CD4-positive, alpha-beta memory T cell (primary cell): ENCODE results near the gene WDR59. TPM values are rescaled to one million over a fixed set of nuclear protein-coding genes. Genes with fewer than 3 reads are reported as not detected.
A peak's percentile ranks its signal among the peaks of the same experiment; 100 is the strongest.
"Not testable (repeated sequence)": the region's sequence is repeated elsewhere in the genome, so short reads cannot be mapped to it uniquely, and the experiment has no call there.

Source experiments
- CTCF ChIA-PET: fragments of 350-600 bp; sonication (Branson Sonifier 250); formaldehyde crosslinking; loops from one replicate; lab custom pipeline; 2021; ENCODE audit warnings: inconsistent platforms; ENCODE audit not compliant: partially characterized antibody; lab: Charles Lee
- POLR2A ChIA-PET: fragments of 350-600 bp; sonication (Branson Sonifier 250); formaldehyde crosslinking; loops from one replicate; lab custom pipeline; 2021; ENCODE audit not compliant: partially characterized antibody; lab: Charles Lee
- DNase-seq, 5 donors: peaks; one replicate each; pipeline versions ENCODE4 v3.0.0 to v3.0.0-alpha.2; 2020 to 2022; ENCODE audit warnings: mixed read lengths in 1 of 5
- H3K27ac ChIP-seq: one replicate; pipeline ENCODE4 v1.7.0; 2013; ENCODE audit warnings: low read depth, low read length
- H3K27me3 ChIP-seq: 2 replicates; pipeline ENCODE4 v1.7.0; 2013; ENCODE audit warnings: mild to moderate bottlenecking, low read length, moderate library complexity; ENCODE audit not compliant: insufficient read depth
- H3K36me3 ChIP-seq: 2 replicates; pipeline ENCODE4 v1.7.0; 2013; ENCODE audit warnings: mild to moderate bottlenecking, low read length, moderate library complexity; ENCODE audit not compliant: insufficient read depth
- H3K4me1 ChIP-seq: 2 replicates; pipeline ENCODE4 v1.7.0; 2013; ENCODE audit warnings: mild to moderate bottlenecking, low read length, moderate library complexity; ENCODE audit not compliant: insufficient read depth
- H3K4me3 ChIP-seq, 2 donors: one replicate each; pipeline ENCODE4 v1.7.0; 2013; ENCODE audit warnings: low read length in 2 of 2, mild to moderate bottlenecking in 1 of 2
- H3K9me3 ChIP-seq, 2 donors: one replicate each; pipeline ENCODE4 v1.7.0; 2013; ENCODE audit warnings: low read length in 2 of 2, control low read depth in 1 of 2; ENCODE audit not compliant: control insufficient read depth in 1 of 2
- H3K27ac Mint-ChIP-seq, 7 donors: one replicate each; pipeline ENCODE4 v1.8.0; 2020 to 2021; ENCODE audit warnings: mixed read lengths in 7 of 7, mild to moderate bottlenecking in 6 of 7, inconsistent platforms in 3 of 7, moderate library complexity in 3 of 7
- H3K27me3 Mint-ChIP-seq, 2 donors: one replicate each; pipeline ENCODE4 v1.8.0; 2020 to 2021; ENCODE audit warnings: mixed read lengths in 2 of 2
- H3K36me3 Mint-ChIP-seq, 2 donors: one replicate each; pipeline ENCODE4 v1.8.0; 2020 to 2021; ENCODE audit warnings: mixed read lengths in 2 of 2, inconsistent platforms in 1 of 2, mild to moderate bottlenecking in 1 of 2
- H3K4me1 Mint-ChIP-seq, 4 donors: one replicate each; pipeline ENCODE4 v1.8.0; 2020 to 2021; ENCODE audit warnings: mixed read lengths in 4 of 4, mild to moderate bottlenecking in 1 of 4
- H3K4me3 Mint-ChIP-seq, 8 donors: one replicate each; pipeline ENCODE4 v1.8.0; 2020 to 2021; ENCODE audit warnings: mixed read lengths in 8 of 8, mild to moderate bottlenecking in 7 of 8, moderate library complexity in 6 of 8, inconsistent platforms in 3 of 8
- H3K9me3 Mint-ChIP-seq, 8 donors: one replicate each; pipeline ENCODE4 v1.8.0; 2020 to 2021; ENCODE audit warnings: mixed read lengths in 8 of 8, mild to moderate bottlenecking in 5 of 8, inconsistent platforms in 3 of 8, moderate library complexity in 1 of 8
- intact Hi-C: fragments of 100-400 bp; cut with micrococcal nuclease; formaldehyde crosslinking; loops from one replicate; pipeline ENCODE4 v1.15.1; 2023
- polyA plus RNA-seq, 2 donors: library from polyadenylated mRNA; unstranded; fragments of 300-500 nt; fragmentation: Illumina TruSeq; gene quantifications; one replicate each; pipeline ENCODE4 v1.2.3, GENCODE V29; 2021
- total RNA-seq, 2 experiments: library from RNA; stranded (reverse); gene quantifications; one replicate each; pipeline ENCODE4 v1.2.3, GENCODE V29; 2021

The WDR59 gene
- total and polyA plus RNA-seq, 4 experiments from 2014 or later, result 11.0 to 127 (median 68.2) TPM

DNA sequence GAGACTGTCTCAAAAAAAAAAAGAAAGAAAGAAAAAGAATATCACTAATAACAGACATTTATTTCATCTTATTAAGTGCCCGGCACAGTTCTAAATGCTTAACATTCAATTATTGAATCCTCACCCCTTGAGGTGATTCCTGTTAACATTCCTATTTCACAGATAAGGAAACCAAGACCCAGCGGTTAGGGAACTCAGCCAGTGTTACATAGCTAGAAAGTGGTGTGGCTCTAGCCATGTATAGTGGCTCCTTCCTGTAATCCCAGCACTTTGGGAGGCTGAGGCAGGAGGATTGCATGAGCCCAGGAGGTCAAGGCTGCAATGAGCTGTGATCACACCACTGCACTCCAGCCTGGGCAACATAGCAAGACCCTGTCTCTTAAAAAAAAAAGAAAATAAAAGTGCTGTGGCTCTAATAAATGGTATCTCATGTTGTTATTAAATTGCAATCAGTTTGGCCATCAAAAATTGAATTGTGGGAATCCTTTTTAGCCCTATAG lies 42.0 kb upstream of the WDR59 start:
- ChIA-PET CTCF (interaction anchor here (1.1 kb wide), 1 partner anchor 13 kb away, joined by 4 read pairs; no protein-coding TSS in a partner anchor), POLR2A (no interaction called here)
- Histone ChIP-seq H3K4me3 (no peak overlapping the region), H3K27ac (no peak overlapping the region), H3K4me1 (peaks cover 7% of the 10 kb centered on the region), H3K36me3 (no peaks in the 10 kb centered on the region), H3K9me3 (no peaks in the 10 kb centered on the region), H3K27me3 (no peaks in the 10 kb centered on the region)
- peaks cover 0 to 5% (median 2%) of the 10 kb centered on the region in 8 donors for H3K9me3 Mint-ChIP-seq
- peak overlapping the region in 1 of 7 donors; percentile 4 for H3K27ac Mint-ChIP-seq
- H3K27me3 Mint-ChIP-seq, result no peaks in the 10 kb centered on the region
- peaks cover 1 to 8% of the 10 kb centered on the region in 2 donors for H3K36me3 Mint-ChIP-seq
- intact Hi-C loops, result no loop called here
- DNase-seq, result no peak
- no peak overlapping the region for H3K4me3 Mint-ChIP-seq
- H3K4me1 Mint-ChIP-seq, result peaks cover 8 to 14% (median 13%) of the 10 kb centered on the region in 4 donors

DNA sequence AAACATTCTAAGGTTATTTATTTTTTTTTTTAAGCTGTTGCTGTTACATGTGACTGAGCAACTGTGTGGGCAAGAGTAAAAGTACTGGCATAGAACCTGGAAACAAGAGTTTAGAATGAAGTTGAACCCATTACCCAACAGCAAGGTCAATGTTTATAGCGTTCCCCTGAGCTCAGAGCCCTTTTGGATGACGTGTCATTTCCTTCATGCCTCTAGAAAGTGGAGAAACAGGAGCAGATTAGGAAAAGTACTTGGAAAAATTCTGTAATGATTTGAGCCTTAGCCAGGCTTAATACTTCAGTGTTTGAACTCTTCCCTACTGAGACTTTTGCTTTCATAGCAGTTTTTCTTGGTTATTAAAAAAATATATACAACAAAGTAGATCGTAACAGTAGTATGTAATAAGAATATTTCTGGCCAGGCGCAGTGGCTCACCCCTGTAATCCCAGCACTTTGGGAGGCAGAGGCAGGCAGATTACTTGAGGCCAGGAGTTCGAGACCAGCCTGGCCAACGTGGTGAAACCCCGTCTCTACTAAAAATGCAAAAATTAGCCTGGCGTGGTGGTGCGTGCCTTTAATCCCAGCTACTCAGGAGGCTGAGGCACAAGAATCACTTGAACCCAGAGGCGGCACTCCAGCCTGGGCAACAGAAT lies 41.4 kb upstream of the WDR59 start:
- H3K36me3 Mint-ChIP-seq, result peaks cover 6 to 13% of the 10 kb centered on the region in 2 donors
- CTCF ChIA-PET, result interaction anchor here (0.6 to 1.1 kb wide), 3 partner anchors 12 to 619 kb away, joined by 3 to 4 read pairs (median 3); no protein-coding TSS in a partner anchor
- not testable (repeated sequence) for H3K27ac Mint-ChIP-seq

DNA sequence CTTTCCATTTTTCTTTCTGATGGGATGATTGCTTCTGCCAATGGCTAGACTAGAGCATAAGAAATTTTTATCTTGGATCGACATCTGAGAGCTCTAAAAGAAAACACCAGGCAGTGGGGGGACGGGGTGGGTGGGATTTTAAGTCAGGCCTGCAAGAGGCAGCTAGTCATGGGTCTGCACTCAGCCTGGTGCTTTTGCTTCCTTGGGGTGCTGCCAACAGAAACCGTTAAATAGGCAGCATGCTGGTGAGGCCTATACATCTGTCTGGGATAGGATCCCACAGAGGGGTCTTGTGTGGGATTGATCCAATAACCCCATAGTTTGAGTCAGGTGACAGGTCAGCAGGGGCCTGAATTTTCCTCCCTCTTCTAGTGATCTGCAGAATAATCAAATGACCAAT lies 40.8 kb upstream of the WDR59 start:
- Mint-ChIP-seq H3K36me3 (peaks cover 8 to 16% of the 10 kb centered on the region in 2 donors), H3K9me3 (peaks cover 2 to 17% (median 12%) of the 10 kb centered on the region in 8 donors), H3K27ac (peak overlapping the region in 2 of 7 donors; percentile 5 to 24), H3K4me1 (peaks cover 8 to 14% (median 13%) of the 10 kb centered on the region in 4 donors), H3K27me3 (no peaks in the 10 kb centered on the region), H3K4me3 (no peak overlapping the region)
- POLR2A ChIA-PET, result no interaction called here
- no peak overlapping the region for H3K27ac ChIP-seq
- intact Hi-C loops, result no loop called here
- CTCF ChIA-PET, result interaction anchor here (1.0 to 1.1 kb wide), 2 partner anchors 13 to 20 kb away, joined by 3 read pairs; no protein-coding TSS in a partner anchor
- no peaks in the 10 kb centered on the region for H3K27me3 ChIP-seq
- DNase-seq, result no peak
- peaks cover 7% of the 10 kb centered on the region for H3K4me1 ChIP-seq
- H3K9me3 ChIP-seq, result peaks cover 0 to 2% of the 10 kb centered on the region in 2 donors
- H3K4me3 ChIP-seq, result no peak overlapping the region
- H3K36me3 ChIP-seq, result no peaks in the 10 kb centered on the region

More for the DNA sequence above, 41.4 kb upstream of the WDR59 start:
- H3K4me1 ChIP-seq, H3K4me3 Mint-ChIP-seq, H3K27ac ChIP-seq, H3K27me3 Mint-ChIP-seq, intact Hi-C loops, POLR2A ChIA-PET, H3K9me3 ChIP-seq, H3K4me3 ChIP-seq, DNase-seq, H3K36me3 ChIP-seq, H3K27me3 ChIP-seq: not testable (repeated sequence)
- H3K4me1 Mint-ChIP-seq, result peaks cover 8 to 14% (median 13%) of the 10 kb centered on the region in 4 donors
- H3K9me3 Mint-ChIP-seq, result peaks cover under 1 to 10% (median 7%) of the 10 kb centered on the region in 8 donors

DNA sequence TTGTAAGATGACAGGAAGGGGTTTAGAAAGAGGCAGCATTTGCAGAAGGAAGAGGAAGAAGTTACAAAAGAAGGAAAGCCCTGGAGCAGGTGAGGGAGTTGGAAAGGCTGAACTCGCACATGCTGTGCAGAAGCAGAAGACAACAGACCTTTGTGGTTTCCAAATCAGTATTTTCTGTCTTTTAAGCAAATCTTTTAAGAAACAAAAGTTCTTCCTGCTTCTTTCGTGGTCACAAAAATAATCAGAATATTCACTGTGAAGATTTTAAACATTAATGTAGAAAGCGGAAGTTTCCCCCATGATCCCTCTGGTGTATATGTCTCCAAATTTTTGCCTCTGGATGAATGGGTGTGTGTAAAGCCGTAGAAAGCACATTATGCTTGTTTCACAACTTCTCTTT lies 39.7 kb upstream of the WDR59 start:
- H3K27ac Mint-ChIP-seq, result peak overlapping the region in 6 of 7 donors; percentile 16 to 84 (median 74)
- intact Hi-C loops, result no loop called here
- ChIA-PET CTCF (no interaction called here), POLR2A (no interaction called here)
- peak overlapping the region in 4 of 8 donors; percentile 7 to 51 (median 37) for H3K4me3 Mint-ChIP-seq
- Histone ChIP-seq H3K9me3 (peaks cover 0 to 3% of the 10 kb centered on the region in 2 donors), H3K27ac (no peak overlapping the region), H3K4me3 (no peak overlapping the region), H3K36me3 (no peaks in the 10 kb centered on the region), H3K27me3 (no peaks in the 10 kb centered on the region), H3K4me1 (peaks cover 7% of the 10 kb centered on the region)
- H3K27me3 Mint-ChIP-seq, result no peaks in the 10 kb centered on the region
- H3K9me3 Mint-ChIP-seq, result peaks cover 2 to 19% (median 12%) of the 10 kb centered on the region in 8 donors
- H3K36me3 Mint-ChIP-seq, result peaks cover 8 to 19% of the 10 kb centered on the region in 2 donors
- DNase-seq, result no peak
- H3K4me1 Mint-ChIP-seq, result peaks cover 8 to 14% (median 14%) of the 10 kb centered on the region in 4 donors

GRCh38 chr16:75024182-75024581 lies 39.3 kb upstream of the WDR59 start:
- H3K9me3 Mint-ChIP-seq, result peaks cover 2 to 19% (median 12%) of the 10 kb centered on the region in 8 donors
- Histone ChIP-seq H3K27me3 (no peaks in the 10 kb centered on the region), H3K9me3 (peaks cover 0 to 3% of the 10 kb centered on the region in 2 donors), H3K36me3 (no peaks in the 10 kb centered on the region), H3K4me1 (peaks cover 7% of the 10 kb centered on the region), H3K4me3 (no peak overlapping the region), H3K27ac (no peak overlapping the region)
- peaks cover 8 to 14% (median 14%) of the 10 kb centered on the region in 4 donors for H3K4me1 Mint-ChIP-seq
- peaks cover 8 to 19% of the 10 kb centered on the region in 2 donors for H3K36me3 Mint-ChIP-seq
- POLR2A ChIA-PET, result no interaction called here
- H3K4me3 Mint-ChIP-seq, result peak overlapping the region in 4 of 8 donors; percentile 7 to 51 (median 37)
- no peak for DNase-seq
- no peaks in the 10 kb centered on the region for H3K27me3 Mint-ChIP-seq
- CTCF ChIA-PET, result no interaction called here
- intact Hi-C loops, result no loop called here
- H3K27ac Mint-ChIP-seq, result peak overlapping the region in 6 of 7 donors; percentile 16 to 84 (median 74)

- no peaks in the 10 kb centered on the region for H3K27me3 ChIP-seq
- peaks cover 8 to 19% of the 10 kb centered on the region in 2 donors for H3K36me3 Mint-ChIP-seq
- no peak overlapping the region for H3K4me3 ChIP-seq
- intact Hi-C loops, result no loop called here
- peaks cover 8 to 18% (median 14%) of the 10 kb centered on the region in 4 donors for H3K4me1 Mint-ChIP-seq
- no peaks in the 10 kb centered on the region for H3K27me3 Mint-ChIP-seq
- peaks cover 2 to 19% (median 12%) of the 10 kb centered on the region in 8 donors for H3K9me3 Mint-ChIP-seq
- H3K9me3 ChIP-seq, result peaks cover 0 to 3% of the 10 kb centered on the region in 2 donors
- no peak overlapping the region for H3K4me3 Mint-ChIP-seq
- ChIA-PET POLR2A (no interaction called here), CTCF (interaction anchor here (1.2 kb wide), 1 partner anchor 88 kb away, joined by 3 read pairs; no protein-coding TSS in a partner anchor)
- H3K36me3 ChIP-seq, result no peaks in the 10 kb centered on the region
- no peak for DNase-seq
- peak overlapping the region in 1 of 7 donors; percentile 52 for H3K27ac Mint-ChIP-seq
- H3K27ac ChIP-seq, result no peak overlapping the region
- H3K4me1 ChIP-seq, result peaks cover 7% of the 10 kb centered on the region
Observed at GRCh38 chr16:75023009-75023408, 38.1 kb upstream of the WDR59 start.

DNA sequence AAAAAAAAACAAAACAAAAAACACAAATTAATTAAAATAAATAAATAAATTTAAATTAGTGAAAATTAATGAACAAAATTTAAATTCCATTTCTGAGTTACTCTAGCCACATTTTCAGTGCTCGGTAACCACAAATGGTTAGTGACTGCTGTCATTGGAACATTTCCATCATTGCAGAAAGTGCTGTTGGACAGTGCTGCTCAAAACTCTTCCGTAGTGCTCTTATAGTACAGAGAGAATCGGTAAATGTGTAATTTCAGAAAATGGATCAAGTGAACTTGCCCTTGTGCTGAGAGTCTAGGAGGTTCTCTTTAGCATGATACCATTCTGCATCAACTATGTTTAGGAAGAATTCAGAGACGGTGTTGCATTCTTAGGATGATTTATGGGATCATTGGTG lies 37.6 kb upstream of the WDR59 start:
- peak overlapping the region in 1 of 7 donors; percentile 44 for H3K27ac Mint-ChIP-seq

More for the DNA sequence above, 37.6 kb upstream of the WDR59 start:
- H3K36me3 Mint-ChIP-seq, result peaks cover 8 to 19% of the 10 kb centered on the region in 2 donors
- POLR2A ChIA-PET, result no interaction called here
- H3K27me3 Mint-ChIP-seq, result no peaks in the 10 kb centered on the region
- H3K4me3 ChIP-seq, result no peak overlapping the region
- no peaks in the 10 kb centered on the region for H3K27me3 ChIP-seq
- H3K9me3 ChIP-seq, result peaks cover 0 to 3% of the 10 kb centered on the region in 2 donors
- H3K27ac ChIP-seq, result no peak overlapping the region
- peaks cover 7% of the 10 kb centered on the region for H3K4me1 ChIP-seq
- DNase-seq, result no peak
- peaks cover 8 to 21% (median 14%) of the 10 kb centered on the region in 4 donors for H3K4me1 Mint-ChIP-seq
- H3K9me3 Mint-ChIP-seq, result peaks cover 2 to 19% (median 12%) of the 10 kb centered on the region in 8 donors
- H3K4me3 Mint-ChIP-seq, result no peak overlapping the region
- CTCF ChIA-PET, result interaction anchor here (1.2 kb wide), 1 partner anchor 88 kb away, joined by 3 read pairs; no protein-coding TSS in a partner anchor
- no peaks in the 10 kb centered on the region for H3K36me3 ChIP-seq
- intact Hi-C loops, result no loop called here
